HEK293 (cell line): ENCODE measurements around the gene ANO6.

Experiments used
- CTCF ChIA-PET: fragments of 350-600 bp; formaldehyde crosslinking; extraction: SDS; loops from one replicate; lab custom pipeline; 2021; ENCODE audit warnings: antibody characterized with exemption; lab: Yijun Ruan, JAX
- POLR2A ChIA-PET: fragments of 300-600 bp; formaldehyde crosslinking; extraction: SDS; loops from one replicate; lab custom pipeline; 2020; ENCODE audit warnings: antibody characterized with exemption, inconsistent platforms; lab: Yijun Ruan, JAX
- H3K27ac ChIP-seq: fragments of 200-500 bp; sonication (Bioruptor generic); 2 replicates; pipeline ENCODE4 v1.5.1; 2014; ENCODE audit warnings: low read depth, low read length, control low read depth, inconsistent platforms; ENCODE audit errors: extremely low read depth
- H3K36me3 ChIP-seq, 2 experiments: fragments of 200-500 bp in 1 of 2; sonication (Bioruptor generic) in 1 of 2; 1 replicate in 1 of 2; 2 replicates in 1 of 2; pipeline ENCODE4 v1.5.1; 2014 to 2017; ENCODE audit warnings: inconsistent platforms in 2 of 2, low read length in 2 of 2; ENCODE audit not compliant: control insufficient read depth in 2 of 2, insufficient read depth in 1 of 2
- H3K4me1 ChIP-seq: fragments of 200-500 bp; sonication (Bioruptor generic); 2 replicates; pipeline ENCODE4 v1.5.1; 2014; ENCODE audit warnings: mild to moderate bottlenecking, low read length, inconsistent platforms; ENCODE audit not compliant: control insufficient read depth, insufficient read depth
- H3K4me3 ChIP-seq: 2 replicates; pipeline ENCODE4 v1.5.1; 2011; ENCODE audit warnings: low read depth, mild to moderate bottlenecking, control low read depth, low read length, moderate library complexity
- H3K9me3 ChIP-seq: fragments of 200-500 bp; sonication (Bioruptor generic); 2 replicates; pipeline ENCODE4 v1.5.1; 2014; ENCODE audit warnings: low read depth, low read length, inconsistent platforms; ENCODE audit not compliant: control insufficient read depth, insufficient read depth
- BCL11A ChIP-seq: fragments of 450-650 bp; formaldehyde crosslinking; IDR thresholded peaks from 2 replicates; pipeline ENCODE4 v1.5.1; 2016; ENCODE audit warnings: low read depth, missing biosample characterization, missing genetic modification characterization
- KLF16 ChIP-seq: fragments of 450-650 bp; formaldehyde crosslinking; IDR thresholded peaks from 2 replicates; pipeline ENCODE4 v1.5.1; 2017; ENCODE audit warnings: missing biosample characterization, missing genetic modification characterization
- OSR2 ChIP-seq: fragments of 450-650 bp; formaldehyde crosslinking; IDR thresholded peaks from 2 replicates; pipeline ENCODE4 v1.5.1; 2016; ENCODE audit warnings: missing biosample characterization, missing genetic modification characterization
- PATZ1 ChIP-seq: fragments of 450-650 bp; formaldehyde crosslinking; IDR thresholded peaks from 2 replicates; pipeline ENCODE4 v1.5.1; 2016; ENCODE audit warnings: missing biosample characterization, missing genetic modification characterization
- PRDM1 ChIP-seq: fragments of 450-650 bp; formaldehyde crosslinking; IDR thresholded peaks from 2 replicates; pipeline ENCODE4; 2016; ENCODE audit warnings: missing biosample characterization, missing genetic modification characterization
- ZFHX2 ChIP-seq: fragments of 450-650 bp; formaldehyde crosslinking; conservative IDR thresholded peaks from 2 replicates; pipeline ENCODE4 v1.5.1; 2016; ENCODE audit warnings: missing biosample characterization, missing genetic modification characterization
- ZNF10 ChIP-seq: fragments of 450-650 bp; formaldehyde crosslinking; IDR thresholded peaks from 2 replicates; pipeline ENCODE4 v1.5.1; 2017; ENCODE audit warnings: missing biosample characterization, missing genetic modification characterization
- ZNF112 ChIP-seq: fragments of 450-650 bp; formaldehyde crosslinking; IDR thresholded peaks from 2 replicates; pipeline ENCODE4 v1.5.0; 2017; ENCODE audit warnings: missing biosample characterization, missing genetic modification characterization
- ZNF140 ChIP-seq: fragments of 450-650 bp; formaldehyde crosslinking; IDR thresholded peaks from 2 replicates; pipeline ENCODE4 v1.5.1; 2016; ENCODE audit warnings: missing biosample characterization, missing genetic modification characterization
- ZNF16 ChIP-seq: fragments of 450-650 bp; formaldehyde crosslinking; IDR thresholded peaks from 2 replicates; pipeline ENCODE4 v1.5.1; 2016; ENCODE audit warnings: low read depth, missing biosample characterization, missing genetic modification characterization
- ZNF24 ChIP-seq: fragments of 450-650 bp; formaldehyde crosslinking; IDR thresholded peaks from 2 replicates; pipeline ENCODE4 v1.5.1; 2016; ENCODE audit warnings: missing biosample characterization, missing genetic modification characterization
- ZNF292 ChIP-seq: fragments of 450-650 bp; formaldehyde crosslinking; IDR thresholded peaks from 2 replicates; pipeline ENCODE4 v1.5.1; 2016; ENCODE audit warnings: low read depth, missing biosample characterization, missing genetic modification characterization, borderline replicate concordance
- ZNF354C ChIP-seq: fragments of 450-650 bp; formaldehyde crosslinking; IDR thresholded peaks from 2 replicates; pipeline ENCODE4 v1.5.1; 2016; ENCODE audit warnings: missing biosample characterization, missing genetic modification characterization, low read depth, borderline replicate concordance
- ZNF362 ChIP-seq: fragments of 450-650 bp; formaldehyde crosslinking; IDR thresholded peaks from 2 replicates; pipeline ENCODE4 v1.5.1; 2016; ENCODE audit warnings: missing biosample characterization, missing genetic modification characterization
- ZNF366 ChIP-seq: fragments of 450-650 bp; formaldehyde crosslinking; conservative IDR thresholded peaks from 2 replicates; pipeline ENCODE4 v1.5.1; 2016; ENCODE audit warnings: missing biosample characterization, missing genetic modification characterization
- ZNF394 ChIP-seq: fragments of 450-650 bp; formaldehyde crosslinking; IDR thresholded peaks from 2 replicates; pipeline ENCODE4 v1.5.1; 2016; ENCODE audit warnings: missing biosample characterization, missing genetic modification characterization, mild to moderate bottlenecking, moderate library complexity, borderline replicate concordance
- ZNF449 ChIP-seq: fragments of 450-650 bp; formaldehyde crosslinking; IDR thresholded peaks from 2 replicates; pipeline ENCODE4 v1.5.1; 2017; ENCODE audit warnings: missing biosample characterization, mild to moderate bottlenecking, missing genetic modification characterization, moderate library complexity
- ZNF514 ChIP-seq: fragments of 450-650 bp; formaldehyde crosslinking; IDR thresholded peaks from 2 replicates; pipeline ENCODE4 v1.5.1; 2016; ENCODE audit warnings: missing biosample characterization, missing genetic modification characterization
- ZNF521 ChIP-seq: fragments of 450-650 bp; formaldehyde crosslinking; IDR thresholded peaks from 2 replicates; pipeline ENCODE4 v1.5.1; 2017; ENCODE audit warnings: missing biosample characterization, mild to moderate bottlenecking, missing genetic modification characterization
- ZNF544 ChIP-seq: fragments of 450-650 bp; formaldehyde crosslinking; IDR thresholded peaks from 2 replicates; pipeline ENCODE4 v1.5.0; 2017; ENCODE audit warnings: missing biosample characterization, missing genetic modification characterization
- ZNF561 ChIP-seq: fragments of 450-650 bp; IDR thresholded peaks from 2 replicates; pipeline ENCODE4 v1.5.1; 2018; ENCODE audit warnings: missing biosample characterization, missing genetic modification characterization, borderline replicate concordance
- ZNF621 ChIP-seq: fragments of 450-650 bp; formaldehyde crosslinking; IDR thresholded peaks from 2 replicates; pipeline ENCODE4 v1.5.1; 2017; ENCODE audit warnings: missing biosample characterization, missing genetic modification characterization
- ZNF624 ChIP-seq: fragments of 450-650 bp; formaldehyde crosslinking; IDR thresholded peaks from 2 replicates; pipeline ENCODE4 v1.5.1; 2017; ENCODE audit warnings: missing biosample characterization, missing genetic modification characterization
- ZNF664 ChIP-seq: fragments of 450-650 bp; formaldehyde crosslinking; IDR thresholded peaks from 2 replicates; pipeline ENCODE4 v1.5.1; 2016; ENCODE audit warnings: missing biosample characterization, missing genetic modification characterization
- ZNF692 ChIP-seq: fragments of 450-650 bp; formaldehyde crosslinking; IDR thresholded peaks from 2 replicates; pipeline ENCODE4 v1.5.1; 2016; ENCODE audit warnings: missing biosample characterization, missing genetic modification characterization
- ZNF701 ChIP-seq: fragments of 450-650 bp; formaldehyde crosslinking; IDR thresholded peaks from 2 replicates; pipeline ENCODE4 v1.5.1; 2016; ENCODE audit warnings: missing biosample characterization, missing genetic modification characterization
- ZNF776 ChIP-seq: fragments of 450-650 bp; formaldehyde crosslinking; IDR thresholded peaks from 2 replicates; pipeline ENCODE4 v1.5.0; 2017; ENCODE audit warnings: missing biosample characterization, missing genetic modification characterization, borderline replicate concordance
- ZNF791 ChIP-seq: fragments of 450-650 bp; formaldehyde crosslinking; IDR thresholded peaks from 2 replicates; pipeline ENCODE4 v1.5.1; 2016; ENCODE audit warnings: missing biosample characterization, missing genetic modification characterization
- TF ChIP-seq, protein P1 (sequence below): sonication (generic); formaldehyde crosslinking; IDR thresholded peaks from 2 replicates; pipeline ENCODE4 v1.8.1; 2022; ENCODE audit warnings: mild to moderate bottlenecking, moderate library complexity, missing genetic modification reagents
- TF ChIP-seq, protein P2 (sequence below): fragments of 450-650 bp; formaldehyde crosslinking; optimal IDR thresholded peaks from 2 replicates; pipeline ENCODE3; 2016; ENCODE audit warnings: missing biosample characterization, mild to moderate bottlenecking, missing genetic modification characterization

The ANO6 gene

GRCh38 chr12:45342171-45342570, 126.3 kb downstream of the ANO6 start:
- ChIA-PET POLR2A (no interaction called here), CTCF (interaction anchor here (0.6 kb wide), 1 partner anchor 421 kb away, joined by 5 read pairs; no protein-coding TSS in a partner anchor)
- no peak overlapping the region for H3K4me3 ChIP-seq
- peaks cover 13% of the 10 kb centered on the region for H3K4me1 ChIP-seq
- H3K36me3 ChIP-seq, result peaks cover 0 to 3% of the 10 kb centered on the region in 2 experiments; a peak in 1 of 3 replicates
- TF ChIP-seq ZNF16 (tag by site-specific recombination) (no peak), BCL11A (tag by site-specific recombination) (no peak), ZNF449 (tag by site-specific recombination) (no peak), ZNF354C (tag by site-specific recombination) (no peak), PRDM1 (tag by site-specific recombination) (no peak), ZNF621 (no peak), ZNF701 (no peak), ZNF561 (tag by site-specific recombination) (no peak), ZNF692 (tag by site-specific recombination) (no peak), ZNF292 (no peak), ZNF394 (tag by site-specific recombination) (no peak), OSR2 (tag by site-specific recombination) (no peak), ZNF112 (no peak), ZNF140 (tag by site-specific recombination) (no peak), ZNF624 (tag by site-specific recombination) (no peak)
- TF ChIP-seq, protein P1, sequence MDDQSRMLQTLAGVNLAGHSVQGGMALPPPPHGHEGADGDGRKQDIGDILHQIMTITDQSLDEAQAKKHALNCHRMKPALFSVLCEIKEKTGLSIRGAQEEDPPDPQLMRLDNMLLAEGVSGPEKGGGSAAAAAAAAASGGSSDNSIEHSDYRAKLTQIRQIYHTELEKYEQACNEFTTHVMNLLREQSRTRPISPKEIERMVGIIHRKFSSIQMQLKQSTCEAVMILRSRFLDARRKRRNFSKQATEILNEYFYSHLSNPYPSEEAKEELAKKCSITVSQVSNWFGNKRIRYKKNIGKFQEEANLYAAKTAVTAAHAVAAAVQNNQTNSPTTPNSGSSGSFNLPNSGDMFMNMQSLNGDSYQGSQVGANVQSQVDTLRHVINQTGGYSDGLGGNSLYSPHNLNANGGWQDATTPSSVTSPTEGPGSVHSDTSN (CRISPR knock-in tag), result no peak
- H3K27ac ChIP-seq, result no peak overlapping the region
- H3K9me3 ChIP-seq, result no peaks in the 10 kb centered on the region

GRCh38 chr12:45342848-45343247, 127.0 kb downstream of the ANO6 start:
- TF ChIP-seq ZNF664 (tag by site-specific recombination) (no peak), ZNF514 (no peak), ZNF366 (no peak), ZNF362 (tag by site-specific recombination) (no peak), ZNF791 (no peak), ZNF521 (tag by site-specific recombination) (no peak), ZFHX2 (tag by site-specific recombination) (no peak), KLF16 (tag by site-specific recombination) (no peak), ZNF776 (no peak), ZNF24 (no peak), PATZ1 (tag by site-specific recombination) (no peak), ZNF10 (tag by site-specific recombination) (no peak), ZNF544 (tag by site-specific recombination) (no peak)
- TF ChIP-seq, protein P2, sequence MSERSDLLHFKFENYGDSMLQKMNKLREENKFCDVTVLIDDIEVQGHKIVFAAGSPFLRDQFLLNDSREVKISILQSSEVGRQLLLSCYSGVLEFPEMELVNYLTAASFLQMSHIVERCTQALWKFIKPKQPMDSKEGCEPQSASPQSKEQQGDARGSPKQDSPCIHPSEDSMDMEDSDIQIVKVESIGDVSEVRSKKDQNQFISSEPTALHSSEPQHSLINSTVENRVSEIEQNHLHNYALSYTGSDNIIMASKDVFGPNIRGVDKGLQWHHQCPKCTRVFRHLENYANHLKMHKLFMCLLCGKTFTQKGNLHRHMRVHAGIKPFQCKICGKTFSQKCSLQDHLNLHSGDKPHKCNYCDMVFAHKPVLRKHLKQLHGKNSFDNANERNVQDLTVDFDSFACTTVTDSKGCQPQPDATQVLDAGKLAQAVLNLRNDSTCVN (tag by site-specific recombination), result no peak
- Histone ChIP-seq H3K4me3 (no peak overlapping the region), H3K36me3 (peaks cover 0 to 3% of the 10 kb centered on the region in 2 experiments; a peak in 1 of 3 replicates), H3K4me1 (peaks cover 13% of the 10 kb centered on the region), H3K9me3 (no peaks in the 10 kb centered on the region), H3K27ac (no peak overlapping the region)
- ChIA-PET CTCF (interaction anchor here (0.6 to 1.4 kb wide), 4 partner anchors 46 to 383 kb away, joined by 3 read pairs; no protein-coding TSS in a partner anchor), POLR2A (no interaction called here)
